K562 (cell line): ENCODE measurements around the gene DCAKD. TPM values are rescaled to one million over a fixed set of nuclear protein-coding genes. Genes with fewer than 3 reads are reported as not detected.

Experiments used
- ARID1B ChIP-seq: fragments of 450-650 bp; IDR thresholded peaks from 2 replicates; pipeline ENCODE4 v1.6.1; 2016; ENCODE audit warnings: antibody characterized with exemption, mild to moderate bottlenecking, inconsistent platforms
- CBX3 ChIP-seq, 2 experiments: IDR thresholded peaks; 1 replicate in 1 of 2; 2 replicates in 1 of 2; pipeline ENCODE4 v1.6.1; 2012; ENCODE audit warnings: inconsistent platforms in 2 of 2, low read length in 2 of 2, borderline replicate concordance in 1 of 2, control low read depth in 1 of 2
- ELF4 ChIP-seq: fragments of 450-650 bp; formaldehyde crosslinking; IDR thresholded peaks from 2 replicates; pipeline ENCODE4 v1.4.0; 2022; ENCODE audit warnings: missing genetic modification characterization
- ETV6 ChIP-seq, 3 experiments: fragments of 150-350 bp in 1 of 3; sonication (generic) in 1 of 3; formaldehyde crosslinking in 1 of 3; IDR thresholded peaks; 2 replicates each; pipeline versions ENCODE4 v1.6.1 to v1.8.0; 2014 to 2022; ENCODE audit warnings: borderline replicate concordance in 2 of 3, low read depth in 2 of 3, antibody characterized with exemption in 1 of 3, low read length in 1 of 3, mild to moderate bottlenecking in 1 of 3, missing genetic modification reagents in 1 of 3
- FIP1L1 ChIP-seq: fragments of 200-400 bp; formaldehyde crosslinking; IDR thresholded peaks from 2 replicates; pipeline ENCODE4 v1.6.1; 2018; ENCODE audit warnings: mild to moderate bottlenecking, low read depth, low read length; ENCODE audit not compliant: poor library complexity, severe bottlenecking
- HDGF ChIP-seq: fragments of 450-650 bp; IDR thresholded peaks from 2 replicates; pipeline ENCODE4 v1.6.1; 2016
- KAT2B ChIP-seq: IDR thresholded peaks from one replicate; pipeline ENCODE4 v1.6.1; 2012; ENCODE audit warnings: low read depth, mild to moderate bottlenecking, control low read depth, inconsistent platforms, low read length, moderate library complexity
- L3MBTL2 ChIP-seq: fragments of 450-650 bp; IDR thresholded peaks from 2 replicates; pipeline ENCODE4 v1.6.1; 2016; ENCODE audit warnings: mild to moderate bottlenecking, moderate library complexity
- MITF ChIP-seq: IDR thresholded peaks from 2 replicates; pipeline ENCODE4 v1.6.1; 2014; ENCODE audit warnings: antibody characterized with exemption
- PREB ChIP-seq: sonication (generic); formaldehyde crosslinking; IDR thresholded peaks from 2 replicates; pipeline ENCODE4 v1.8.1; 2023; ENCODE audit warnings: mild to moderate bottlenecking, missing genetic modification reagents
- SIRT6 ChIP-seq: IDR thresholded peaks from one replicate; pipeline ENCODE4 v1.6.1; 2012; ENCODE audit warnings: low read depth, mild to moderate bottlenecking, control low read depth, inconsistent platforms, low read length, moderate library complexity
- SPI1 ChIP-seq: IDR thresholded peaks from 2 replicates; pipeline ENCODE4 v1.6.1; 2011; ENCODE audit warnings: low read depth, low read length, control low read depth, borderline replicate concordance
- TBP ChIP-seq: optimal IDR thresholded peaks from 2 replicates; pipeline ENCODE3; 2011; ENCODE audit warnings: low read depth, low read length, improper control_type of control experiment
- U2AF2 ChIP-seq: fragments of 200-400 bp; formaldehyde crosslinking; optimal IDR thresholded peaks from 2 replicates; pipeline ENCODE3; 2017; ENCODE audit warnings: low read depth, mild to moderate bottlenecking, low read length
- ZNF175 ChIP-seq: fragments of 200-800 bp; sonication (Bioruptor generic); IDR thresholded peaks from 2 replicates; pipeline ENCODE4 v1.6.1; 2016; ENCODE audit warnings: low read depth, mild to moderate bottlenecking, missing genetic modification characterization, missing compliant biosample characterization
- ZNF311 ChIP-seq: fragments of 250-450 bp; sonication (Bioruptor Pico); IDR thresholded peaks from 2 replicates; pipeline ENCODE4 v1.4.0; 2020; ENCODE audit warnings: mild to moderate bottlenecking, moderate library complexity
- ZNF551 ChIP-seq: fragments of 250-450 bp; sonication (Bioruptor Pico); IDR thresholded peaks from 2 replicates; pipeline ENCODE4 v1.5.0; 2021; ENCODE audit warnings: mild to moderate bottlenecking, moderate library complexity
- ZSCAN29 ChIP-seq: fragments of 450-650 bp; IDR thresholded peaks from 2 replicates; pipeline ENCODE4 v1.6.1; 2017
- polyA plus RNA-seq, 8 experiments: library from polyadenylated mRNA; depleted of rRNA in 4 of 8; stranded (reverse) in 5 of 8; unstranded in 3 of 8; fragments of >200 nt; fragmentation: Nextera tagmentation in 2 of 8; fragmentation: Illumina TruSeq in 1 of 8; extraction: Ambion mirVana in 2 of 8; extraction: Trizol in 1 of 8; gene quantifications; 2 replicates each; pipeline versions ENCODE4 v1.2.1 to v1.2.3, GENCODE V29; 2011 to 2014; ENCODE audit warnings: inconsistent platforms in 1 of 8, missing spikeins in 1 of 8
- total RNA-seq, 7 experiments: library from RNA; depleted of rRNA in 6 of 7; stranded (reverse); fragments of >200 nt in 6 of 7; fragmentation: Illumina TruSeq in 2 of 7; extraction: Trizol in 2 of 7; gene quantifications; 2 replicates each; pipeline versions ENCODE4 v1.2.1 to v1.2.3, GENCODE V29; 2011 to 2021; ENCODE audit warnings: low replicate concordance in 1 of 7
- TF ChIP-seq, protein P1 (sequence below): fragments of 250-450 bp; sonication (Bioruptor Pico); IDR thresholded peaks from 2 replicates; pipeline ENCODE4 v1.8.0; 2022; ENCODE audit warnings: moderate library complexity, mild to moderate bottlenecking, inconsistent platforms
- TF ChIP-seq, protein P2 (sequence below), 2 experiments: fragments of 250-450 bp in 1 of 2; fragments of 450-650 bp in 1 of 2; sonication (Bioruptor Pico) in 1 of 2; IDR thresholded peaks; 2 replicates each; pipeline versions ENCODE4 v1.6.1 to v1.8.0; 2016 to 2021; ENCODE audit warnings: mild to moderate bottlenecking in 2 of 2, moderate library complexity in 2 of 2, missing compliant biosample characterization in 1 of 2, missing genetic modification characterization in 1 of 2
- TF ChIP-seq, protein P3 (sequence below): IDR thresholded peaks from 2 replicates; pipeline ENCODE4 v1.6.1; 2012; ENCODE audit warnings: low read depth, low read length, improper control_type of control experiment, borderline replicate concordance

Gene DCAKD
- total and polyA plus RNA-seq, 9 of the 15 experiments (the other 6 are each of a cell fraction or from before 2014, with no cell fraction given) = 7.9 to 35.5 (median 21.4) TPM

DNA sequence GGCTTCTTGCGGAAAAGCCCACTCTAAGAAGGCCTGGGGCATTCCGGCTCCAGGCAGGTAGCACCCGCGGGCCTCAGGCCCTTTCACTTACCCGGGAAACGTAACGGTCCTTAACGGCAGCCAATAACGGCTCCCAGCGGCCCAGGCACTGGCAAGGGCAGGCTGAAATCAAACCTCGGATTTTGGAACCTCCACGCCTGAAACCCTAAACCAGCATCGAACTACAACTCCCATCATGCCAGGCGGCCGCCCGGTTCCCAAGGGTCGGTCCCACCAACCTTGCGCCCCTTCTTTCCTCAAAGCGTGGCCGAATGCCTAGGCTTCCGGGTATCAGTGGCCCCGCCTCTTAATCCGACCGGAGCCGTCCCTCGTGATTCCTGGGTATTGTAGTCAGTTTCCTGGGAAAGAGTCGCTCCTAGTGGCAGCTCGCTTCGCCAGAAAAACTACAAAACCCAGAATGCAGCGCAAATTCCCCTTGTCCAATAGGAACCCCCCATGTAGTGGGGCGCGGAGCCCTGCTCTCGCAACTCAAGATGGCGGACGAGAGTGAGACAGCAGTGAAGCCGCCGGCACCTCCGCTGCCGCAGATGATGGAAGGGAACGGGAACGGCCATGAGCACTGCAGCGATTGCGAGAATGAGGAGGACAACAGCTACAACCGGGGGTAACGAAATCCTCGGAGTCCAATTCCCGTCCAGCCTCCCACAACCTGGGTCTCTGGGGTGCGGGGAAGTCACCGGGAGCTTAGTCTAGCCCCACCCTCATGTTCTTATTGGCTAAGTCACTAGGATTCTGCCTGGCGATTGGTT is 9.6 kb upstream of the DCAKD start, which contains the start of gene NMT1 (continued):
- TF ChIP-seq, protein P1, sequence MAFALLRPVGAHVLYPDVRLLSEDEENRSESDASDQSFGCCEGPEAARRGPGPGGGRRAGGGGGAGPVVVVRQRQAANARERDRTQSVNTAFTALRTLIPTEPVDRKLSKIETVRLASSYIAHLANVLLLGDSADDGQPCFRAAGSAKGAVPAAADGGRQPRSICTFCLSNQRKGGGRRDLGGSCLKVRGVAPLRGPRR (CRISPR knock-in tag) = no peak
- TF ChIP-seq ARID1B (no peak), FIP1L1 (no peak), ZNF175 (CRISPR knock-in tag) (no peak; the same call in 1 of the 2 replicates), ZSCAN29 (peak; percentile 12; the same call in 1 of the 2 replicates), SIRT6 (no peak), SPI1 (peak; percentile 8; the same call in 1 of the 2 replicates), CBX3 (IDR thresholded peaks at IDR 0.05; ENCODE audit: borderline replicate concordance in 1 of 2, low read length in 2 of 2) (no peak; a peak in 1 of 3 replicates), ELF4 (CRISPR knock-in tag) (peak; percentile 88), HDGF (no peak), KAT2B (no peak), TBP (peak; percentile 98), ZNF311 (CRISPR knock-in tag) (no peak; the same call in 1 of the 2 replicates), MITF (no peak; the same call in 1 of the 2 replicates), U2AF2 (no peak), ZNF551 (no peak), L3MBTL2 (peak; percentile 86), ETV6 (IDR thresholded peaks at IDR 0.05; ENCODE audit: borderline replicate concordance in 1 of 2, low read depth in 2 of 2, low read length in 1 of 2) (no peak), ETV6 (CRISPR knock-in tag; IDR thresholded peaks at IDR 0.05; ENCODE audit: borderline replicate concordance) (no peak), PREB (0 out of 2 replicates have a peak, but pooled peaks have one; percentile 94)
- TF ChIP-seq, protein P2, sequence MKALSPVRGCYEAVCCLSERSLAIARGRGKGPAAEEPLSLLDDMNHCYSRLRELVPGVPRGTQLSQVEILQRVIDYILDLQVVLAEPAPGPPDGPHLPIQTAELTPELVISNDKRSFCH (CRISPR knock-in tag; IDR thresholded peaks at IDR 0.05) = no peak
- TF ChIP-seq, protein P2 (tag; IDR thresholded peaks at IDR 0.05) = peak; percentile 72; the same call in 1 of the 2 replicates
- TF ChIP-seq, protein P3, sequence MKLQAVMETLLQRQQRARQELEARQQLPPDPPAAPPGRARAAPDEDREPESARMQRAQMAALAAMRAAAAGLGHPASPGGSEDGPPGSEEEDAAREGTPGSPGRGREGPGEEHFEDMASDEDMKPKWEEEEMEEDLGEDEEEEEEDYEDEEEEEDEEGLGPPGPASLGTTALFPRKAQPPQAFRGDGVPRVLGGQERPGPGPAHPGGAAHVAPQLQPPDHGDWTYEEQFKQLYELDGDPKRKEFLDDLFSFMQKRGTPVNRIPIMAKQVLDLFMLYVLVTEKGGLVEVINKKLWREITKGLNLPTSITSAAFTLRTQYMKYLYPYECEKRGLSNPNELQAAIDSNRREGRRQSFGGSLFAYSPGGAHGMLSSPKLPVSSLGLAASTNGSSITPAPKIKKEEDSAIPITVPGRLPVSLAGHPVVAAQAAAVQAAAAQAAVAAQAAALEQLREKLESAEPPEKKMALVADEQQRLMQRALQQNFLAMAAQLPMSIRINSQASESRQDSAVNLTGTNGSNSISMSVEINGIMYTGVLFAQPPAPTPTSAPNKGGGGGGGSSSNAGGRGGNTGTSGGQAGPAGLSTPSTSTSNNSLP = no peak
